Central memory CD8-positive, alpha-beta T cell (primary cell): ENCODE measurements around the gene BUD31.
A peak's percentile ranks its signal among the peaks of the same experiment; 100 is the strongest.
"Not testable (repeated sequence)": the region's sequence is repeated elsewhere in the genome, so short reads cannot be mapped to it uniquely, and the experiment has no call there.

ENCODE experiments used
- ATAC-seq: fragments of 150-1000 bp; cut with Tn5 transposase; replicated peaks from 2 replicates; pipeline ENCODE4 v1.10.0; 2022; ENCODE audit warnings: mild to moderate bottlenecking, moderate FRiP score, moderate number of reproducible peaks; ENCODE audit not compliant: poor library complexity, severe bottlenecking; ENCODE audit errors: extremely low read depth
- DNase-seq, 2 donors: peaks; one replicate each; pipeline ENCODE4 v3.0.0; 2021; ENCODE audit warnings: low spot score in 2 of 2
- H3K27ac Mint-ChIP-seq: one replicate; pipeline ENCODE4 v1.8.0; 2022; ENCODE audit warnings: low read depth, mild to moderate bottlenecking, moderate library complexity, mixed read lengths
- H3K27me3 Mint-ChIP-seq: one replicate; pipeline ENCODE4 v1.8.0; 2022; ENCODE audit warnings: mixed read lengths
- H3K36me3 Mint-ChIP-seq: one replicate; pipeline ENCODE4 v1.8.0; 2022; ENCODE audit warnings: mild to moderate bottlenecking, moderate library complexity, mixed read lengths; ENCODE audit not compliant: insufficient read depth
- H3K4me1 Mint-ChIP-seq: one replicate; pipeline ENCODE4 v1.8.0; 2022; ENCODE audit warnings: mixed read lengths
- H3K4me3 Mint-ChIP-seq: one replicate; pipeline ENCODE4 v1.8.0; 2022; ENCODE audit warnings: mild to moderate bottlenecking, moderate library complexity, mixed read lengths
- H3K9me3 Mint-ChIP-seq: one replicate; pipeline ENCODE4 v1.8.0; 2022; ENCODE audit warnings: mixed read lengths

The BUD31 gene

GRCh38 chr7:99373091-99374066 lies 35.4 kb upstream of the BUD31 start:
- peaks cover 39% of the 10 kb centered on the region for H3K36me3 Mint-ChIP-seq
- ATAC-seq (no peak), DNase-seq (no peak)
- H3K9me3 Mint-ChIP-seq, result no peaks in the 10 kb centered on the region
- peak overlapping the region; percentile 58 for H3K27ac Mint-ChIP-seq
- no peaks in the 10 kb centered on the region for H3K27me3 Mint-ChIP-seq
- H3K4me3 Mint-ChIP-seq, result peak overlapping the region; percentile 75
- peaks cover 16% of the 10 kb centered on the region for H3K4me1 Mint-ChIP-seq

- Mint-ChIP-seq H3K4me3 (peak within 1 kb of the TSS; percentile 75), H3K9me3 (no peaks in the 10 kb centered on the region), H3K27ac (peak within 1 kb of the TSS; percentile 90), H3K4me1 (peaks cover 23% of the 10 kb centered on the region), H3K27me3 (no peaks in the 10 kb centered on the region), H3K36me3 (peaks cover 42% of the 10 kb centered on the region)
- ATAC-seq (peak; percentile 59), DNase-seq (peak; percentile 57 to 63)
Observed at GRCh38 chr7:99374111-99375064, 34.4 kb upstream of the BUD31 start, which contains the start of gene ARPC1B. TSS of gene ARPC1B (plus strand) at chr7:99374730. CDS start at chr7:99385715, 10,985 bp downstream.

- no peaks in the 10 kb centered on the region for H3K27me3 Mint-ChIP-seq
- no peaks in the 10 kb centered on the region for H3K9me3 Mint-ChIP-seq
- peak overlapping the region; percentile 75 for H3K4me3 Mint-ChIP-seq
- peaks cover 31% of the 10 kb centered on the region for H3K4me1 Mint-ChIP-seq
- DNase-seq, result peak; percentile 40 to 43
- peaks cover 49% of the 10 kb centered on the region for H3K36me3 Mint-ChIP-seq
- H3K27ac Mint-ChIP-seq, result peak overlapping the region; percentile 90
- ATAC-seq, result peak; percentile 47
Observed at GRCh38 chr7:99375070-99375807, 33.5 kb upstream of the BUD31 start.

GRCh38 chr7:99379043-99379577 lies 29.7 kb upstream of the BUD31 start:
- Mint-ChIP-seq H3K9me3 (no peaks in the 10 kb centered on the region), H3K27me3 (no peaks in the 10 kb centered on the region), H3K4me1 (peaks cover 54% of the 10 kb centered on the region), H3K4me3 (peak overlapping the region; percentile 68), H3K27ac (peak overlapping the region; percentile 90), H3K36me3 (peaks cover 58% of the 10 kb centered on the region)
- ATAC-seq (peak; percentile 5), DNase-seq (peak in 1 of 2 donors; percentile 41)

GRCh38 chr7:99379693-99380031 lies 29.1 kb upstream of the BUD31 start:
- Mint-ChIP-seq H3K36me3 (peaks cover 62% of the 10 kb centered on the region), H3K27ac (peak overlapping the region; percentile 90), H3K4me1 (peaks cover 60% of the 10 kb centered on the region), H3K4me3 (peak overlapping the region; percentile 68)
- not testable (repeated sequence) for H3K9me3 Mint-ChIP-seq, H3K27me3 Mint-ChIP-seq, ATAC-seq, DNase-seq

GRCh38 chr7:99380032-99380822 lies 28.5 kb upstream of the BUD31 start:
- peaks cover 61% of the 10 kb centered on the region for H3K4me1 Mint-ChIP-seq
- H3K9me3 Mint-ChIP-seq, result no peaks in the 10 kb centered on the region
- DNase-seq, result no peak
- peak overlapping the region; percentile 90 for H3K27ac Mint-ChIP-seq
- H3K4me3 Mint-ChIP-seq, result peak overlapping the region; percentile 68
- peak; percentile 3 for ATAC-seq
- no peaks in the 10 kb centered on the region for H3K27me3 Mint-ChIP-seq
- H3K36me3 Mint-ChIP-seq, result peaks cover 65% of the 10 kb centered on the region

GRCh38 chr7:99380823-99381663 lies 27.7 kb upstream of the BUD31 start:
- peak overlapping the region; percentile 90 for H3K27ac Mint-ChIP-seq
- H3K4me1 Mint-ChIP-seq, result peaks cover 61% of the 10 kb centered on the region
- peak; percentile 94 for ATAC-seq
- no peaks in the 10 kb centered on the region for H3K9me3 Mint-ChIP-seq
- peak; percentile 74 to 92 for DNase-seq
- peak overlapping the region; percentile 68 for H3K4me3 Mint-ChIP-seq
- H3K36me3 Mint-ChIP-seq, result peaks cover 64% of the 10 kb centered on the region
- no peaks in the 10 kb centered on the region for H3K27me3 Mint-ChIP-seq

- H3K27ac Mint-ChIP-seq, result no peak overlapping the region
- DNase-seq, result no peak
- peaks cover 64% of the 10 kb centered on the region for H3K36me3 Mint-ChIP-seq
- ATAC-seq, result no peak
- peak overlapping the region; percentile 68 for H3K4me3 Mint-ChIP-seq
- H3K27me3 Mint-ChIP-seq, result no peaks in the 10 kb centered on the region
- no peaks in the 10 kb centered on the region for H3K9me3 Mint-ChIP-seq
- H3K4me1 Mint-ChIP-seq, result peaks cover 59% of the 10 kb centered on the region
Observed at GRCh38 chr7:99381664-99382075, 27.1 kb upstream of the BUD31 start.

- Mint-ChIP-seq H3K27me3 (no peaks in the 10 kb centered on the region), H3K36me3 (peaks cover 63% of the 10 kb centered on the region), H3K4me1 (peaks cover 45% of the 10 kb centered on the region), H3K9me3 (no peaks in the 10 kb centered on the region), H3K27ac (peak overlapping the region; percentile 78), H3K4me3 (no peak overlapping the region)
- ATAC-seq, result no peak
- DNase-seq, result no peak
Observed at GRCh38 chr7:99383203-99383602, 25.6 kb upstream of the BUD31 start.

- Mint-ChIP-seq H3K9me3 (no peaks in the 10 kb centered on the region), H3K36me3 (peaks cover 63% of the 10 kb centered on the region), H3K4me1 (peaks cover 43% of the 10 kb centered on the region), H3K4me3 (no peak overlapping the region), H3K27me3 (no peaks in the 10 kb centered on the region), H3K27ac (peak overlapping the region; percentile 78)
- ATAC-seq, result no peak
- DNase-seq, result no peak
Observed at GRCh38 chr7:99383791-99384370, 24.9 kb upstream of the BUD31 start.
